Psoas muscle (tissue), 8 donors: ENCODE data around the gene FAM193A. TPM values are rescaled to one million over a fixed set of nuclear protein-coding genes. Genes with fewer than 3 reads are reported as not detected.

Experiments used
- ATAC-seq, 4 donors: fragments of 200-7000 bp; cut with Tn5 transposase; one replicate each; pipeline ENCODE4 v1.9.1; 2020; ENCODE audit warnings: moderate library complexity in 3 of 4, mild to moderate bottlenecking in 2 of 4
- DNase-seq, 2 donors: peaks; one replicate each; pipeline ENCODE4 v3.0.0-alpha.2; 2020
- H3K27ac ChIP-seq: fragments of 200-600 bp; one replicate; pipeline ENCODE4 v1.8.0; 2022
- H3K27me3 ChIP-seq, 3 donors: fragments of 200-600 bp in 1 of 3; one replicate each; pipeline versions ENCODE4 v1.6.1 to v1.8.0; 2013 to 2022; ENCODE audit warnings: low read length in 2 of 3, mild to moderate bottlenecking in 2 of 3, moderate library complexity in 1 of 3; ENCODE audit not compliant: insufficient read depth in 3 of 3
- H3K36me3 ChIP-seq, 2 donors: fragments of 200-600 bp in 1 of 2; one replicate each; pipeline versions ENCODE4 v1.6.1 to v1.8.0; 2013 to 2022; ENCODE audit warnings: low read depth in 1 of 2, mild to moderate bottlenecking in 1 of 2, moderate library complexity in 1 of 2; ENCODE audit not compliant: insufficient read depth in 1 of 2
- H3K4me1 ChIP-seq: fragments of 200-600 bp; one replicate; pipeline ENCODE4 v1.8.0; 2022
- H3K4me3 ChIP-seq: fragments of 200-600 bp; one replicate; pipeline ENCODE4 v1.8.0; 2022; ENCODE audit warnings: mild to moderate bottlenecking
- H3K9me3 ChIP-seq: fragments of 200-600 bp; one replicate; pipeline ENCODE4 v1.8.0; 2022
- WGBS, 3 donors: extraction: QIAGEN DNeasy Blood & Tissue Kit; methylation state at CpG; one replicate each; pipeline versions ENCODE4 v1.1.6 to v1.1.7; 2013; 5-methylcytosine and 5-hydroxymethylcytosine counted together
- intact Hi-C, 2 donors: fragments of 100-400 bp; cut with DNase I; formaldehyde crosslinking; loops; one replicate each; pipeline versions ENCODE4 v1.11.0 to v1.14.2; 2022
- polyA plus RNA-seq, 3 donors: library from polyadenylated mRNA; stranded (reverse); fragments of 200-250 nt; gene quantifications; one replicate each; pipeline ENCODE4 v1.2.3, GENCODE V29; 2013
- total RNA-seq, 4 donors: library from RNA; stranded (reverse); fragmentation: NEBNext Ultra II Directional in 2 of 4; extraction: Animal tissue kit (Norgen Biotek cat#: 25700) in 2 of 4; gene quantifications; one replicate each; pipeline versions ENCODE4 v1.2.1 to v1.2.4, GENCODE V29; 2021 to 2023
- TF ChIP-seq, protein P1 (sequence below): fragments of 200-600 bp; IDR thresholded peaks from one replicate; pipeline ENCODE4 v1.8.0; 2022; ENCODE audit warnings: antibody characterized with exemption
- donor health status: healthy with polysubstance abuse.
- donor health status: DM: no; HTN: no; CAD: no; lungs with moderate emphysema.
- donor health status: Bipolar disorder and iron deficiency.
- donor health status: healthy.
- donor health status: DM: yes; HTN: yes; CAD: no.
- donor health status: DM: no; HTN: no; CAD: no.
- donor health status: DM: no; HTN: no; CAD: no.
- donor health status: DM: yes; HTN: yes; CAD: no.

Gene FAM193A
- total and polyA plus RNA-seq, 7 donors, result 7.5 to 20.0 (median 14.6) TPM

DNA sequence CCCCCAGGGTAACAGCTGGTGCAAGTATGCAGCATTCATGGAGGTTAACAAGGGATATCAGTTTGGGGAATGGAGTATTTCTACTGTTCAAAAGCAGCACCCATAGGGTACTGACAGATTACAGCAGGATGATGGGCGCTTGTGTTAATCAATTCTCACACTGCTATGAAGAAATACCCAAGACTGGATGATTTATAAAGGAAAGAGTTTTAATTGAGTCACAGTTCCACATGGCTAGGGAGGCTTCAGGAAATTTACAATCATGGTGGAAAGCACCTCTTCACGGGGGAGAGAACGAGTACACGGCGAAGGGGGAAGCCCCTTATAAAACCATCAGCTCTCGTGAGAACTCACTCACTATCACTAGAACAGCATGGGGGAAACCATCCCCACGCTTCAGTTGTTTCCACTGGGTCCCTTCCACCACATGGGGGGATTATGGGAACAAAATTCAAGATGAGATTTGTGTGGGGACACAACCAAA, 155.5 kb downstream of the FAM193A start:
- no peak overlapping the region for H3K27ac ChIP-seq
- TF ChIP-seq, protein P1, sequence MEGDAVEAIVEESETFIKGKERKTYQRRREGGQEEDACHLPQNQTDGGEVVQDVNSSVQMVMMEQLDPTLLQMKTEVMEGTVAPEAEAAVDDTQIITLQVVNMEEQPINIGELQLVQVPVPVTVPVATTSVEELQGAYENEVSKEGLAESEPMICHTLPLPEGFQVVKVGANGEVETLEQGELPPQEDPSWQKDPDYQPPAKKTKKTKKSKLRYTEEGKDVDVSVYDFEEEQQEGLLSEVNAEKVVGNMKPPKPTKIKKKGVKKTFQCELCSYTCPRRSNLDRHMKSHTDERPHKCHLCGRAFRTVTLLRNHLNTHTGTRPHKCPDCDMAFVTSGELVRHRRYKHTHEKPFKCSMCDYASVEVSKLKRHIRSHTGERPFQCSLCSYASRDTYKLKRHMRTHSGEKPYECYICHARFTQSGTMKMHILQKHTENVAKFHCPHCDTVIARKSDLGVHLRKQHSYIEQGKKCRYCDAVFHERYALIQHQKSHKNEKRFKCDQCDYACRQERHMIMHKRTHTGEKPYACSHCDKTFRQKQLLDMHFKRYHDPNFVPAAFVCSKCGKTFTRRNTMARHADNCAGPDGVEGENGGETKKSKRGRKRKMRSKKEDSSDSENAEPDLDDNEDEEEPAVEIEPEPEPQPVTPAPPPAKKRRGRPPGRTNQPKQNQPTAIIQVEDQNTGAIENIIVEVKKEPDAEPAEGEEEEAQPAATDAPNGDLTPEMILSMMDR, result no peak
- H3K27me3 ChIP-seq, result no peaks in the 10 kb centered on the region
- no peaks in the 10 kb centered on the region for H3K4me1 ChIP-seq
- no peak for DNase-seq
- intact Hi-C loops, result no loop called here
- no peak overlapping the region for H3K4me3 ChIP-seq
- no peaks in the 10 kb centered on the region for H3K9me3 ChIP-seq
- no peak for ATAC-seq
- peaks cover 10 to 90% of the 10 kb centered on the region in 2 donors for H3K36me3 ChIP-seq
- WGBS, 3 donors, result 92 to 93% (median 92%) methylated on average over 7 of the region's 7 CpGs

DNA sequence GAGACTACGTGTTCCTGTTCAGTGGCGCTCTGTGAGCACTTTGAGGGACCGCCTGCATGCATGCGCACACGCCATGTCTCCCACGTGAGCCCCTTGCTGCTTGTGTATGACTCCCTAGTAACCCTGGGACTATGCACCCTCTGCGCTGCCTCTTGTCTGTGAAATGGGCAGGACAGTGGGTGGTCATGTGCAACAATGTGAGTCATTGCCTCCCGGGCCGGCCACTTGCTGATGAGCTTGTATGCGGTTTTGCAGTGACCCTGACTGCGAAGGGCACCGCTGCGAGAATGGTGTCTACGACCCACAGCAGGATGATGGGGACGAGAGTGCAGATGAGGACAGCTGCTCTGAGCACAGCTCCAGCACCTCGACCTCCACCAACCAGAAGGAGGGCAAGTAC, 158.2 kb downstream of the FAM193A start:
- TF ChIP-seq, protein P1, result no peak
- Histone ChIP-seq H3K9me3 (no peaks in the 10 kb centered on the region), H3K27ac (no peak overlapping the region), H3K27me3 (no peaks in the 10 kb centered on the region), H3K4me3 (no peak overlapping the region), H3K4me1 (no peaks in the 10 kb centered on the region), H3K36me3 (peaks cover 15 to 99% of the 10 kb centered on the region in 2 donors)
- peak in 1 of 2 donors; percentile 25 for DNase-seq
- intact Hi-C loops, result no loop called here
- ATAC-seq, result peak in 2 of 4 donors; percentile 7 to 20
- 90 to 94% (median 91%) methylated on average over 16 of the region's 16 CpGs for WGBS, 3 donors

DNA sequence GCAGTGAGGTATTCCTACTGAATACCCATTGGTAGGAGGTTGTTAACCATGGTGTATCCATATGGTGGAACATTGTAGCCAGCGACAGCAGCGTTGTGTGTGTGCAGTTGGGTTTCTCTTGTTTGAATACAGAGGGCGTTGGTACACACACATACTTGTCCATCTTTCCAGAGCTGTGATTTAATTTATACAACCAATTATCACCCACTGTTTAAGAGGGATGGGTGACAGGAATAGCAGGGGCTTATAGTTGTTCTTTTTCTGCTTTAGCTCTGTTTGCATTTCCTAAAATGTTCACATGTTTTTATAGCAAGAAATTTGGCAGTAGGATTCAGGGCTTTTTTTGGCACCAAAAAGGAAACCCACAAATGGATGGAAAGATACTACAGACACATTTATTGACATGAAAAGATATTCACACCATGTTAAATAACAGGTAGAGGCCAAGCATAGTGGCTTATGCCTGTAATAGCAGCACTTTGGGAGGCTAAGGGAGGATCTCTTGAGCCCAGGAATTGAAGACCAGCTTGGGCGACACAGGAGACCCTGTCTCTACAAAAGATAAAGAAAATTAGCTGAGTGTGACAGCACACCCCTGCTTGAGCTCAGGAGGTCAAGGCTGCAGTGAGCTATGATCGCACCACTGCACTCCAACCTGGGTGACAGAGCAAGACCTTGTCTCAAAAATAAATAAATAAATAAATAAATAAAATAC, 159.1 kb downstream of the FAM193A start:
- Histone ChIP-seq H3K4me1 (no peaks in the 10 kb centered on the region), H3K27ac (no peak overlapping the region), H3K27me3 (no peaks in the 10 kb centered on the region), H3K4me3 (no peak overlapping the region), H3K36me3 (peaks cover 21 to 99% of the 10 kb centered on the region in 2 donors), H3K9me3 (no peaks in the 10 kb centered on the region)
- intact Hi-C loops, result no loop called here
- DNase-seq (no peak), ATAC-seq (no peak)
- TF ChIP-seq, protein P1, result no peak
- 91 to 95% (median 94%) methylated on average over 5 of the region's 5 CpGs for WGBS, 3 donors

DNA sequence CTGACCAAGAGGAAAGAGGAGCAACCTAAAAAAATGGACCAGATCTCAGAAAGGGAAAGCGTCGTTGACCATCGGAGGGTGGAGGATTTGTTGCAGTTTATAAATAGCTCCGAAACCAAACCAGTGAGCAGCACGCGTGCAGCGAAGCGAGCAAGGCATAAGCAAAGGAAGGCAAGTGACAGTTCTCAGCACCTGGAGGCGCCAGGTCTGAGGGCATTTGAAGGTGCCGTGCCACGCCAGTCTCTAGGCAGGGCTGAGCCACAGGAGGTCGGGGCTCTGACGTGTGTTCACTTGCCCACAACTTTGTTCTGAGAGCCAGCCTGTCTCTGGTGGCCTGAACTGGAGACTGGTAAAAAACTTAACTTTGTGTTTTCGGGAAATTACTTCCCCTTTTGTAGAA, 160.0 kb downstream of the FAM193A start:
- TF ChIP-seq, protein P1, result no peak
- H3K27me3 ChIP-seq, result no peaks in the 10 kb centered on the region
- DNase-seq (no peak), ATAC-seq (no peak)
- no peaks in the 10 kb centered on the region for H3K9me3 ChIP-seq
- H3K4me3 ChIP-seq, result no peak overlapping the region
- intact Hi-C loops, result no loop called here
- peaks cover 21 to 99% of the 10 kb centered on the region in 2 donors for H3K36me3 ChIP-seq
- no peaks in the 10 kb centered on the region for H3K4me1 ChIP-seq
- no peak overlapping the region for H3K27ac ChIP-seq
- WGBS, 3 donors, result 81 to 91% (median 84%) methylated on average over 14 of the region's 14 CpGs
